IPS-18c (cell line): Measurements from ENCODE around the gene DNAJC1.
"Not testable (repeated sequence)": the region's sequence is repeated elsewhere in the genome, so short reads cannot be mapped to it uniquely, and the experiment has no call there.

Source experiments
- H3K4me3 ChIP-seq: 2 replicates; pipeline ENCODE4 v1.7.0; 2013; ENCODE audit warnings: low read depth, mild to moderate bottlenecking, low read length, moderate library complexity; ENCODE audit not compliant: insufficient read depth
- H3K9me3 ChIP-seq: one replicate; pipeline ENCODE4 v1.6.1; 2013; ENCODE audit warnings: mild to moderate bottlenecking, low read length, moderate library complexity; ENCODE audit not compliant: control insufficient read depth, insufficient read depth

The DNAJC1 gene

DNA sequence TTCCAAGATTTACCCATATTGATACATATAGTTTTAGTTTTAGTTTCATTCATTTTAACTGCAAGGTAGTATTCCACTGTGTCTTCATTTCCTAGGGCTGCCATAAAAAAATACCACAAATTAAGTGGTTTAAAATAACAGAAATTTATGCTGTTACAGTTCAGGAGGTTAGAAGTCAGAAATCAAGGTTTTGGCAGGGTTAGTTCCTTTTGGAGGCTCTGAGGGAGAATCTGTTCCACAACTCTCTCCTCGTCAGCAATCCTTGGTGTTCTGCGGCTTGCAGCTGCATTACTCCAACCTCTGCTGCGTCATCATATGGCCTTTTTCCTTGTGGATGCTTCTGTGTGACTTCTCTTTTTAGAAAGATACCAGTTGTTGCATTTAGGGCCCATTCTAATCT is 176.2 kb downstream of the DNAJC1 start:
- peaks cover 5% of the 10 kb centered on the region for H3K9me3 ChIP-seq
- H3K4me3 ChIP-seq: no peak overlapping the region

DNA sequence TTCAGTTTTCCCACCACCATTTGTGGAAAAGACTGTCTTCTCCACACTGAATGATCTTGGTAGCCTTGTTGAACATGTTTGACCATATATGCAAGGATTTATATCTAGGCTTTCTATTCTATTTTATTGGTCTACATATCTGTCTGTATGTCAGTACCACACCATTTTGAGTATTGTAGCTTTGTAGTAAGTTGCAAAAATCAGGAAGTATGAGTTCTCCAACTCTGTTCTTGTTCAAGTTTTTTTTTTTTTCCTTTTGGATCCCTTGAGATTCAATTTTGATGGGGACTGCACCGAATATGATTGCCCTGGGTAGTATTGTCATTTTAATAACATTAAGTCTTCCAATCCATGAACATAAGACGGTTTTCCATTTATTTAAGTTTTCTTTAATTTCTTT is 176.8 kb downstream of the DNAJC1 start:
- H3K4me3 ChIP-seq: no peak overlapping the region
- H3K9me3 ChIP-seq: peaks cover 5% of the 10 kb centered on the region

DNA sequence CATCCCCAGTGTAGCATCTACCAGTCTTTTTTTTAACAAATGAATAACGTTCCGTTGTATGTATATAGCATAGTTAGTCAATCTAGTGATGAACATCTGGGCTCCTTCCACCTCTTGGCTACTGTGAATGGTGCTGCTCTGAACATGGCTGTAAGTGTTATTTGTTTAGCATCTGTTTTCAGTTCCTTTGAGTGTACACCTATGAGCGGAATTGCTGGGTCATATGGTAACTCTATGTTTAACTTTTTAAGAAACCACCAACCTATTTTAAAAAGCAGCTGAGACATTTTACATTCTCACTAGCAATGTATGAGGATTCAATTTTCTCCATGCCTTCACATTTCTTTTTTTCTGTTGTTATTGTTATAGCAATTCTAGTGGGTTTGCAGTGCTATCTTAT is 178.2 kb downstream of the DNAJC1 start:
- peaks cover 5% of the 10 kb centered on the region for H3K9me3 ChIP-seq
- H3K4me3 ChIP-seq: no peak overlapping the region

DNA sequence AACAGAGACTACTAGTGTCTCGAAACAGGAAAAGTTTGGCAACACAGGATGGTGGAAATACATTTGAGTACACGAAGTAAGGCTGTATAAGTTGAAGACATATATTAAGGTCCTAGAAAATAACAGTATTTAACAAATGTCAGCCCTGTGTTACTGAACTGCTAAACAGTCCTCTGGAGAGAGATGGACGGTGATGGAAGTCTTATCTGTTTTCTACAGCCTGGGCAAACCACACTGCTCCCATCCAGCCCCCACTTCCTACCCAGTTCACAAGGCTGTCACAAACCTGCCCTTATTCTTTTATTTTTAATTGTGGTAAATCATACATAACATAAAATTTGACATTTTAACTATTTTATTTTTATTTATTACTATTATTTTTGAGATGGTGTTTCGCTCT is 179.1 kb downstream of the DNAJC1 start:
- H3K9me3 ChIP-seq: peaks cover 5% of the 10 kb centered on the region
- no peak overlapping the region for H3K4me3 ChIP-seq

- H3K9me3 ChIP-seq: peaks cover 5% of the 10 kb centered on the region
- H3K4me3 ChIP-seq: no peak overlapping the region
These were observed 179.9 kb downstream of the DNAJC1 start for GRCh38 chr10:21823617-21824016.

- H3K9me3 ChIP-seq: not testable (repeated sequence)
These were observed 181.3 kb downstream of the DNAJC1 start for GRCh38 chr10:21822273-21822672.

GRCh38 chr10:21820952-21821351 is 182.6 kb downstream of the DNAJC1 start:
- Histone ChIP-seq H3K4me3 (no peak overlapping the region), H3K9me3 (peaks cover 3% of the 10 kb centered on the region)

More at GRCh38 chr10:21822273-21822672, 181.3 kb downstream of the DNAJC1 start:
- H3K4me3 ChIP-seq: not testable (repeated sequence)

DNA sequence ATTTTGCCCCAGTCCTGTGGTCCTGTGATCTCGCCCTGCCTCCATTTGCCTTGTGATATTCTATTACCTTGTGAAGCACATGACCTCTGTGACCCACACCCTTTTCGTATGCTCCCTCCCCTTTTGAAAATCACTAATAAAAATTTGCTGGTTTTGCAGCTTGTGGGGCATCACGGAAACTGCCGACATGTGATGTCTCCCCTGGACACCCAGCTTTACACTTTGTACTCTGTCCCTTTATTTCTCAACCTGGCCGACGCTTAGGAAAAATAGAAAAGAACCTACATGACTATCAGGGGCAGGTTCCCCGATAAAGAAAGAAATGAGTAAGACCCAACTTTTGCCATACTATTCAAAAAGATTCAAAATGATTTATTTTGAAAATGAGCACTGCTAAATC is 185.1 kb downstream of the DNAJC1 start:
- not testable (repeated sequence) for H3K9me3 ChIP-seq, H3K4me3 ChIP-seq

GRCh38 chr10:21814866-21815265 is 188.7 kb downstream of the DNAJC1 start:
- no peak overlapping the region for H3K4me3 ChIP-seq
- no peaks in the 10 kb centered on the region for H3K9me3 ChIP-seq

DNA sequence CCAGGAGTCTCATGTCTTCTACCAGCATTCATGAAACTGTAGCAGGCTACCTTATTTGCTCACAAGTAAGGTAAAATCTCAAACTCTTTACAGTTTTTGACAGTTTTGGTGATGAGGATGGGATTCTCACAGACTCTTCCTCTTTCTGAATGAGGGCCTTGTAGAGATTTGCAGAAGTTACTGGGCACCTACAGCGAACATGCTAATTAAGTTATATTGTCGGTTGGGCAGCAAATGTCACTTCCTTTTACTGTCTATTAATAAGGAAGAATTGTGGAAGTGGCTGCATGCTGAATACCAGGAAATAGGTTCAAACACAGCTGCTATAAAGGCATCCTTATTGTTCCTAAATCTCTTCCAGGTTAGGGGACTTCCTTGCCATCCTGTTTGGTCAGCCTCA is 189.6 kb downstream of the DNAJC1 start:
- Histone ChIP-seq H3K4me3 (no peak overlapping the region), H3K9me3 (no peaks in the 10 kb centered on the region)

DNA sequence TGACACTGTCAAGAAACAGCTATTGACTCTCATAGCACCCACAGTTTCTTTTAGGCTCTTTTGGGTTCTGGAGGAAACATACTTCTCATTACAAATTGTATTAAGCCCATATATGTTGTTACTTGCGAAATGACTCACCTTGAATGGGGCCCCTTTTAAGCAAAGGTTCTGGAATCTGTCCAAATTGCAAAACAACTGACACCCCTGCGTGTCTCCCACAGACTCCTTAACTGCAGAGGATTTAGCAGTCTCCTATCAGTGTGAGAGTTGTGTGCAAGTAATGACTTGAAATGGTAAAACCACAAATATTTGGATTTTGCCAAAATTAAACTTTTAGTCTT is 192.3 kb downstream of the DNAJC1 start:
- H3K9me3 ChIP-seq: no peaks in the 10 kb centered on the region

GRCh38 chr10:21810582-21811244 is 192.8 kb downstream of the DNAJC1 start:
- H3K9me3 ChIP-seq: no peaks in the 10 kb centered on the region
- H3K4me3 ChIP-seq: no peak overlapping the region

More for the DNA sequence above, 192.3 kb downstream of the DNAJC1 start:
- no peak overlapping the region for H3K4me3 ChIP-seq

DNA sequence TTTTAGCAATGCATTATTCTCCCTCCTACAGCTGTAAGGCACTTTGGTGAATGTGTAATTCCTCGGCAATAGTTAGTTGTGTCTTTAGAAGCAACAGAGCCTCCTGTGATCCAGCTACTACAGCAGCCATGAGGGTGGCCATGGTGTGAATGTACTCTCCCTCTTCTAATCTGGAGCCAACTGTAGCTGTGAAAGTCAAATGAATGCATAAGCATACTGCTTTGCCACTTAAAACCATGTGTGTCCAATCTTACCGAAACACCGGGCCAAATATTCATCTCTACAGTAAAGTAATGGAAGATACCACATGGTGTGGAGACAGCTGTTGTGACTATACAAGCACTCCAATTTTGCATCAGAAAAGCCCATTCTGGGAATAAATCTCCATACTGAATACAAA is 195.0 kb downstream of the DNAJC1 start:
- Histone ChIP-seq H3K4me3 (no peak overlapping the region), H3K9me3 (no peaks in the 10 kb centered on the region)

DNA sequence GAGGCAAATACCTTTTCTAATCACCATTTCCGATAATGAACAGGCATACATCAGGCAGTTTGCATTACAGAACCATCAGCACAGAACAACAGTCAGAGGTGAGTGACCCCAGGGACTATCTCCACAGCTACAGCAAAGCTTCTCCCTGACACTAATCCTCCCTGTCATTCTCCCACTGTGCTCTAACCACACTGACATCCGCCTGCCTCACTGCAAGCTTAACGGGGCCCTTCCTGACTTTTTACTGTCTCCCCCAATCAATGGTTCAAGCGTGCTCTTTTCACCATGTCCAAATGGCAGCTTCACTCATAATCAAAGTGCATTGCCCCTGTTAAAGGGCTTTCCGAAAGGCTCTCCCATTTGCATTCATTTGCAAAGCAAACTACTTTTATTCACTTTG is 196.3 kb downstream of the DNAJC1 start:
- no peak overlapping the region for H3K4me3 ChIP-seq
- no peaks in the 10 kb centered on the region for H3K9me3 ChIP-seq

- Histone ChIP-seq H3K9me3 (no peaks in the 10 kb centered on the region), H3K4me3 (no peak overlapping the region)
These were observed 200.2 kb downstream of the DNAJC1 start for GRCh38 chr10:21803374-21803773.

- no peaks in the 10 kb centered on the region for H3K9me3 ChIP-seq
- H3K4me3 ChIP-seq: no peak overlapping the region
These were observed 201.9 kb downstream of the DNAJC1 start for GRCh38 chr10:21801609-21802008.

- Histone ChIP-seq H3K9me3 (no peaks in the 10 kb centered on the region), H3K4me3 (no peak overlapping the region)
These were observed 205.4 kb downstream of the DNAJC1 start for GRCh38 chr10:21797984-21798765.

- H3K9me3 ChIP-seq: no peaks in the 10 kb centered on the region
These were observed 206.0 kb downstream of the DNAJC1 start for GRCh38 chr10:21797533-21797932.

DNA sequence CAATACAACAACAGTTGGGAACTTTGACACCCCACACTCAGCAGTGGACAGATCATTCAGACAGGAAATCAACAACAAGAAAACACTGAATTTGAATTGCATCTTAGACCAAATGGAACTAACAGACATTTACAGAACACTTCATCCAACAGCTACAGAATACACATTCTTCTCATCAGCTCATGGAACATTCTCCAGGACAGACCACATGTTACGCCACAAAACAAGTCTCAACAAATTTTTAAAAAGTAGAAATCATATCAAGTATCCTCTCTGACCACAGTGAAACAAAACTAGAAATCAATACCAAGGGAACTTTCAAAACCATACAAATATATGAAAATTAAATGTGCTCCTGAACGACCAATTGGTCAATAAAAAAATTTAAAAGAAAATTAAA is 212.3 kb downstream of the DNAJC1 start:
- H3K4me3 ChIP-seq: no peak overlapping the region
- H3K9me3 ChIP-seq: no peaks in the 10 kb centered on the region

More at GRCh38 chr10:21797533-21797932, 206.0 kb downstream of the DNAJC1 start:
- no peak overlapping the region for H3K4me3 ChIP-seq
